ENCODE measurements around the gene TP53BP1. TPM values are rescaled to one million over a fixed set of nuclear protein-coding genes. Genes with fewer than 3 reads are reported as not detected.
A peak's percentile ranks its signal among the peaks of the same experiment; 100 is the strongest.

Gene TP53BP1
- total RNA-seq, 1 experiment from 2014 or later, result 44.6 TPM

GRCh38 chr15:43524254-43524845 lies 31.4 kb upstream of the TP53BP1 start:
- peaks cover 55% of the 10 kb centered on the region for H3K36me3 ChIP-seq
- DNase-seq, result no peak

DNA sequence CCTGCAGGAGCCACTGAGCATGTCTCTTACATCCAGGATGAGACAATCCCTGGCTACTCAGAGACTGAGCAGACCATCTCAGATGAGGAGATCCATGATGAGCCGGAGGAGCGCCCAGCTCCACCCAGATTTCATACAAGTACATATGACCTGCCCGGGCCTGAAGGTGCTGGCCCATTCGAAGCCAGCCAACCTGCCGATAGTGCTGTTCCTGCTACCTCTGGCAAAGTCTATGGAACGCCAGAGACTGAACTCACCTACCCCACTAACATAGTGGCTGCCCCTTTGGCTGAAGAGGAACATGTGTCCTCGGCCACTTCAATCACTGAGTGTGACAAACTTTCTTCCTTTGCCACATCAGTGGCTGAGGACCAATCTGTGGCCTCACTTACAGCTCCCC lies 30.7 kb upstream of the TP53BP1 start:
- Histone ChIP-seq H3K4me3 (no peak overlapping the region), H3K27me3 (no peaks in the 10 kb centered on the region), H3K4me1 (peaks cover 5% of the 10 kb centered on the region; the same call in 1 of the 2 replicates), H3K9me3 (replicated peaks) (no peaks in the 10 kb centered on the region), H3K27ac (no peak overlapping the region), H3K36me3 (peaks cover 55% of the 10 kb centered on the region)
- DNase-seq, result no peak

More at GRCh38 chr15:43524254-43524845, 31.4 kb upstream of the TP53BP1 start:
- Histone ChIP-seq H3K4me3 (no peak overlapping the region), H3K9me3 (replicated peaks) (no peaks in the 10 kb centered on the region), H3K27ac (no peak overlapping the region), H3K27me3 (no peaks in the 10 kb centered on the region), H3K4me1 (peaks cover under 1% of the 10 kb centered on the region; the same call in 1 of the 2 replicates)

GRCh38 chr15:43522247-43522646 lies 29.3 kb upstream of the TP53BP1 start:
- Histone ChIP-seq H3K27ac (no peak overlapping the region), H3K36me3 (peaks cover 55% of the 10 kb centered on the region)
- DNase-seq, result no peak

DNA sequence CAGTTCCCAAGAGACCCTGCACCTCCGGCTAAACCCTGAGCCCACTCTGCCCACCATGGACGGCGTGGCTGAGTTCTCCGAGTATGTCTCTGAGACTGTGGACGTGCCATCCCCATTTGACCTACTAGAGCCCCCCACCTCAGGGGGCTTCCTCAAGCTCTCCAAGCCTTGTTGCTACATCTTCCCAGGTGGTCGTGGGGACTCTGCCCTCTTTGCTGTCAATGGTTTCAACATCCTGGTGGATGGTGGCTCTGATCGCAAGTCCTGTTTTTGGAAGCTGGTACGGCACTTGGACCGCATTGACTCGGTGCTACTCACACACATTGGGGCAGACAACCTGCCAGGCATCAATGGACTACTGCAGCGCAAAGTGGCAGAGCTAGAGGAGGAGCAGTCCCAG lies 28.5 kb upstream of the TP53BP1 start:
- peaks cover 55% of the 10 kb centered on the region for H3K36me3 ChIP-seq

More at GRCh38 chr15:43522247-43522646, 29.3 kb upstream of the TP53BP1 start:
- H3K27me3 ChIP-seq, result no peaks in the 10 kb centered on the region
- H3K4me3 ChIP-seq, result no peak overlapping the region
- H3K9me3 ChIP-seq (replicated peaks), result no peaks in the 10 kb centered on the region
- peaks cover 5% of the 10 kb centered on the region; the same call in 1 of the 2 replicates for H3K4me1 ChIP-seq

DNA sequence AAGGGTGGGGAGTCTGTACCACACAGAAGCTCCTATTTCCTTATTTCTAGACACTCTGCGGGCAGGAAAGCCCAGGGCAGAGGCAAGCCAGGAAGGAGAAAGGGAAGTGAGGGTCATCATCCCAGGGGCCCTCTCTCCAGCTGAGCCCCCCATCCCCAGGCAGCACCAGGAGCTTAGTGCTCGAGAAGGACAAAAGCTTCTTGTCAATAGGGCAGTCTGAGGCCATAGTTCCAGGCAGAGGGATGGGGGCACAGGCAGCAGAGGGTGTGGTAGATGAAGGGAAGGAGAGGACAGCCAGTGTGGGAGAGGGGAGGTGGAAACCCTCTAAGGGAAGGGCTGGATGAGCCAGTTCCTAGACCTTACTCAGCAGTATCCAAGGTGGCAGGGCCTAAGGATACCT lies 27.2 kb upstream of the TP53BP1 start:
- peaks cover 45% of the 10 kb centered on the region for H3K36me3 ChIP-seq
- H3K4me1 ChIP-seq, result peaks cover 23% of the 10 kb centered on the region
- no peaks in the 10 kb centered on the region for H3K27me3 ChIP-seq
- H3K9me3 ChIP-seq (replicated peaks), result no peaks in the 10 kb centered on the region
- H3K4me3 ChIP-seq, result no peak overlapping the region
- no peak overlapping the region for H3K27ac ChIP-seq
- no peak for DNase-seq

More for the DNA sequence above, 28.5 kb upstream of the TP53BP1 start:
- no peak for DNase-seq
- Histone ChIP-seq H3K27ac (no peak overlapping the region), H3K4me3 (no peak overlapping the region), H3K4me1 (peaks cover 10% of the 10 kb centered on the region), H3K27me3 (no peaks in the 10 kb centered on the region), H3K9me3 (replicated peaks) (no peaks in the 10 kb centered on the region)

DNA sequence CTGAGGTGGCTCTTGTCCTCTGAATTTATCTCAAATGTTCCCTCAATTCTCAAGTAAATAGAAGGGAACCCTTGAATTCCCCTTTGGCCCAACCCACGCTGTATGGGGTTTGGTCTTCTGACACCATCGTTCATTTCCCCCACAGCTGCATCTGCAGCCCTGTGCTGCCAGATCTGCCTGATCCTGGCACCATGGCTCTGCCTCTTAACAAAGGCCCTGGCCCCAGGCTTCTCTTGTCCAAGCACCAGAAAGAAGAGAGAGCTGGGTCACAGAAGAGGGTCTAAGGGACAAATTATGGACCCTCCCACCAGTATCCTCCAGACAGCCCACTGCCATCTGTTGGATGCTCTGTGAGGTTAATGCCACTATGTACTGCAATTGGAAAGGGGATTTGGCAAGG lies 26.2 kb upstream of the TP53BP1 start:
- H3K4me1 ChIP-seq, result peaks cover 32% of the 10 kb centered on the region

DNA sequence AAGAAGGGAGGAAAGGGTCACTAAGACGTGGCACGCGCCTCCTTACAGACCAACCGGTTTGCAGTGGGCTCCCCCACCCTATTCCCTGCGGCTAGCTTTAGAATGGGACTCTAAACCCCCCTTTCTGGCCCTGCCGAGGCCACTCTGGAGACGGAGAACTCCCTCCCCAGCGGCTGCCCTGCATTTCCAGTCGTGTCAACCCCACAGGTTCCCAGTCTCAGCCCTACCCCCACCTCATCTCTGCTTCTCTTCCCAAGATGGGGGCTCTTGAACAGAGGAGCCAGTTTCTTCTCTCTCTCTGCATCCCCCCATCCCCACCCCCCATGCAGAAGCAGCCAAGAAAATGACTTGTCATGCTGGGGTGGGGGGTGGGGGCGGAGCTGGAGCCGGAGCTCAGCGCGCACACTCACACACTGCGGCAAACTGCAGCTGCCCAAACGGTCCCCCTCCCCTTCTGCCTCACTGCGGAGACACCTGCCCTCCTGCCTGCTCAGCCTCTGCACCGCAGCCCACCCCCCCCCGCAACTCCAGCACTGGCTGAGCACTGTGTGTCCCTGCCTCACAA lies 25.3 kb upstream of the TP53BP1 start:
- Histone ChIP-seq H3K27ac (peak overlapping the region; percentile 86), H3K4me1 (peaks cover 40% of the 10 kb centered on the region), H3K4me3 (peak overlapping the region; percentile 65), H3K9me3 (replicated peaks) (no peaks in the 10 kb centered on the region), H3K27me3 (no peaks in the 10 kb centered on the region), H3K36me3 (peaks cover 27% of the 10 kb centered on the region)
- peak; percentile 57 to 72 for DNase-seq

More for the DNA sequence above, 26.2 kb upstream of the TP53BP1 start:
- Histone ChIP-seq H3K36me3 (peaks cover 36% of the 10 kb centered on the region), H3K27me3 (no peaks in the 10 kb centered on the region), H3K4me3 (peak overlapping the region; percentile 65; the same call in 1 of the 2 replicates), H3K9me3 (replicated peaks) (no peaks in the 10 kb centered on the region), H3K27ac (no peak overlapping the region)
- DNase-seq, result no peak

DNA sequence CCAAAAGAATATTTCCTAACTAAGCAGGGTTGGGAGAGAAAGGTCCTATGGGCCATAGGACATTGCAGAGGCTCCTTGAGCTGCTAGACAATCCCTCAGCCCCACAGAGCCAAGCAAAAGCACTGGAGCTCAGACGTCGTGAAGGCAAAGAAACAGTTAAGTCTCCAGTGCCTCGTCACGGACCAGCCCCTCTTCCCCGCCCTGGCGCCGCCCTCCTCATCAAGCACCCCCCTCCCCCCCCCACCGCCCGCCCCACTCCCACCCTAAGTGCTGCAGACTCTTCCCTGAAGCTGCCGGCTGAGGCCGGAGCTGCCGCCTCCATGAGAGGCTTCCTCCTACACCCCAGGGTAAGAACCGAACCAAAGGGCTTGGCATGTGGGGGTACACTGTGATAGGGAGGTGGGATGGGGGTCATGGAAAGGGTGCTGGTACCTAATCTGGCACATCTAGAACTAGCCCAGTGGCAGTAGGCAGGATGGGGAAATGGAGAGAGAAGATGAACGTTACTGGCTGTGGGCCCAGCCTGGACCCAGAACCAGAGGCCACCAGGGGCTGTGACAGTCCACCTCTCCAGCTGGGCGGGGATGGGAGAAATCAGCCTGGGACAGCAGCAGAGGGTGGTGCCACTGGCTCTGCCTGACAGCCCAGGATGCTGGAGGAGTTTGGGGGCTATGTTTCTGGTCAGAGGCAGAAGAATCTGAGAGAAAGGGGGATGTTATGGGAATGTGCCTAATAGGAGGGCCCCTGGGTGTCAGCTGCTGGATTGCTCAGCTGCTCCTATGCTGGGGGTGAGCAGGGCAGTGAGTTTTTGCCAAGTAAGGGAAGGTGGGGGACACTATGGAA lies 24.6 kb upstream of the TP53BP1 start, which contains the start of gene MAP1A:
MAP1A (plus strand) TSS at position 255 of the 843 bp plus-strand sequence. CDS start 3,866 bp downstream, outside the sequence.
- Histone ChIP-seq H3K9me3 (replicated peaks) (no peaks in the 10 kb centered on the region), H3K36me3 (peaks cover 20% of the 10 kb centered on the region), H3K4me3 (peak within 1 kb of the TSS; percentile 65), H3K27me3 (no peaks in the 10 kb centered on the region), H3K27ac (peak within 1 kb of the TSS; percentile 86), H3K4me1 (peaks cover 40% of the 10 kb centered on the region)
- peak; percentile 84 to 85 for DNase-seq

DNA sequence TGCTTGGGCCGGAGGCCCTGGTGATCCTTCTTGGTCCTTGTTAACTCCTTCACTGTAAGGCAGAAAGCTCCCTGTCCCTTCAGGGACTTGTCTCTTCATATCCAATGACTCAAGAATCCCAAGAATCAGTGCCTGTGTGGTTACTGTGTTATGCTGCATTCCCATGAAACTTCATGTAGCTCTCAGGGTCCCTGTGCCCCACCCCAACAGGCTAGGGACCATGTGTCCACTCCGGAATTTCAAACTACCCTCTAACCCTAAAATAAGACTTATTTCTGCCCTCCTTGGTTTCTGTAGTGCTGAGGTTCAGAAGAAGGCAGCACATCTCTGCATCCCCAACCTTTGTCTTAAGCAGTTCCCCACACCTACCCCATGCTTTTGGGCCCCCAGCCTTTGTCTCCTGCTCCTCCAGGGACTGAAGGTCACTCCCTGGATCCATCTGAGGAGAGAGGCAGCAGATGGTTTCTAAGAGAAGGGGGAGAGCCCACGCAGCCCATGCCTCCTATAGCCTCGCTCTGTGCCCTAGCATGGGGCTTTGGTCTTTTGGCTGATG lies 23.9 kb upstream of the TP53BP1 start:
- peaks cover 40% of the 10 kb centered on the region for H3K4me1 ChIP-seq
- H3K36me3 ChIP-seq, result peaks cover 13% of the 10 kb centered on the region
- peak overlapping the region; percentile 65 for H3K4me3 ChIP-seq
- H3K27ac ChIP-seq, result peak overlapping the region; percentile 86
- DNase-seq, result peak; percentile 64 to 74
- no peaks in the 10 kb centered on the region for H3K9me3 ChIP-seq (replicated peaks)
- H3K27me3 ChIP-seq, result no peaks in the 10 kb centered on the region

GRCh38 chr15:43516185-43516584 lies 23.2 kb upstream of the TP53BP1 start:
- Histone ChIP-seq H3K27ac (peak overlapping the region; percentile 86), H3K27me3 (no peaks in the 10 kb centered on the region), H3K36me3 (peaks cover 7% of the 10 kb centered on the region), H3K4me1 (peaks cover 44% of the 10 kb centered on the region), H3K4me3 (peak overlapping the region; percentile 65), H3K9me3 (replicated peaks) (no peaks in the 10 kb centered on the region)
- DNase-seq, result peak in 1 of 2 experiments; percentile 22

DNA sequence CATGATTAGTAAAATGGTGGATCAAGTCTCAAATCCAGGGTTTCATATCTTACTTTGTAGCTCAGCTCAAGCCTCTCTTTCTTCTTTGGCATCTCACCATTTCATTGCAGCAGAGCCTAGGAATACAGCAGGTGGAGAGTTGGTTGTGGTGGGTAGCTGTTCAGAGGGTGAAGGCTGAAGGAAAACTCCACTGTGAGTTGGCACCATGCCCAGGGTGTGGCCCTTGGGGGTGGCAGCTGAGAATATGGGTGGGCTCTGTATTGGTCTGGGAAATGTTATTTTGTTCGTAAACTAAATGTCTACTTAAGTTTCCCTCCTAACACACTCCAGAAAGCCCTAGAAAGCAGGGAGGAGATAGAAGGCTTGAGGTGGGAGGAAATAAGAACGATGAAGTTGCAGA lies 22.8 kb upstream of the TP53BP1 start:
- peak overlapping the region; percentile 65; the same call in 1 of the 2 replicates for H3K4me3 ChIP-seq
- H3K4me1 ChIP-seq, result peaks cover 44% of the 10 kb centered on the region
- DNase-seq, result peak; percentile 48 to 55

GRCh38 chr15:43514241-43515057 lies 21.5 kb upstream of the TP53BP1 start:
- H3K4me1 ChIP-seq, result peaks cover 44% of the 10 kb centered on the region
- H3K27ac ChIP-seq, result peak overlapping the region; percentile 54
- H3K27me3 ChIP-seq, result no peaks in the 10 kb centered on the region
- no peak overlapping the region for H3K4me3 ChIP-seq
- DNase-seq, result peak; percentile 94 to 95
- no peaks in the 10 kb centered on the region for H3K9me3 ChIP-seq (replicated peaks)
- no peaks in the 10 kb centered on the region for H3K36me3 ChIP-seq

More for the DNA sequence above, 22.8 kb upstream of the TP53BP1 start:
- Histone ChIP-seq H3K27ac (peak overlapping the region; percentile 86; the same call in 1 of the 2 replicates), H3K9me3 (replicated peaks) (no peaks in the 10 kb centered on the region), H3K27me3 (no peaks in the 10 kb centered on the region), H3K36me3 (0 out of 2 replicates have a peak, but pooled peaks cover 2% of the 10 kb centered on the region)

GRCh38 chr15:43513550-43513949 lies 20.6 kb upstream of the TP53BP1 start:
- H3K36me3 ChIP-seq, result no peaks in the 10 kb centered on the region
- H3K4me3 ChIP-seq, result no peak overlapping the region
- no peak for DNase-seq
- H3K27me3 ChIP-seq, result no peaks in the 10 kb centered on the region
- H3K4me1 ChIP-seq, result peaks cover 45% of the 10 kb centered on the region
- H3K9me3 ChIP-seq (replicated peaks), result no peaks in the 10 kb centered on the region
- peak overlapping the region; percentile 54 for H3K27ac ChIP-seq

Measured in SJCRH30 (cell line).